ENCODE measurements around the gene TSPAN33. TPM values are rescaled to one million over a fixed set of nuclear protein-coding genes. Genes with fewer than 3 reads are reported as not detected.

Gene TSPAN33
- total and polyA plus RNA-seq, 9 of the 15 experiments (the other 6 are each of a cell fraction or from before 2014, with no cell fraction given) = 0.03 to 1.5 (median 0.23) TPM; not detected in 2

DNA sequence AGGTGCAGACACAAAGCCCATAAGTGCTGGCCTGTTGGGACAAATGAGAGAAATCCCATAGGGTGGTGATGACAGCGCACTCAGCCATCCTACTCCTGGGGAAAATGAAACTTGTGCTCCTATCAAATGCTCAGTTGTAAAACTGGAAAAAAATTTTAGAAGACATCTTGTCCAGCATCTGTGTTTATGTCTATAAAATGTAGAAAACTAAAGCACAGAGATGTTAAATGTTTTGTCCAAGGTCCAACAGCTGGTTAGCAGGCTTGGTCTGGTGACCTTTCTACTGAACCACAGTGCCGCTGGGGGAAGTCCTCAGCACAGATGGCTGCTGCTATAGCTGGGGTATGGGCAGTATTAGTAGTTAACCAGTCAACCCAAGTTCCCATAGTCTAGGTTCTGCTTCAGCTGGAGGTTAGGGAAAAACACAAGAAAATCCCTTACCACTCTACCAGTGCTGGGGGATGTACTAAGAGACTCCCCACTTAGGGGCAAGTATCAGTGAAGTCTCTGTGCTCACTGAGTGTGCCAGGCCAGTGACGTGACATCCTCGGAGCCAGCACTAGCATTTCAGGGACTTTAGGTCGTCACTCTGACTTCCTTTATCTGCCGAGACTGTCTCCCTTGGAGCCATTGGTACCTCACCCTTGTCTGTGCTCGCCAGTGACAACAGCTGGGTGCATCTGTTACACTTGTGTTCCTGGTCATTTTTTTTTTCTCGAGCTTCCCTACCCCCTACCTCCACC lies 1.9 kb downstream of the TSPAN33 start:
- Histone ChIP-seq H3K4me3 (no peak overlapping the region), H3K9ac (ENCODE audit: insufficient read depth in 1 of 2, low read depth in 2 of 2, low read length in 2 of 2) (no peak overlapping the region), H3K4me1 (replicated peaks in 1 of 2; ENCODE audit: control insufficient read depth in 2 of 2, insufficient read depth in 2 of 2, low read length in 2 of 2) (peaks cover 17 to 21% of the 10 kb centered on the region in 2 experiments; a peak in 4 of 5 replicates), H3K27me3 (ENCODE audit: control insufficient read depth in 2 of 2, insufficient read depth in 2 of 2, low read length in 2 of 2) (peaks cover 57 to 69% of the 10 kb centered on the region in 2 experiments), H2AFZ (ENCODE audit: low read depth, low read length) (no peak overlapping the region), H4K20me1 (replicated peaks; ENCODE audit: control insufficient read depth, insufficient read depth, low read length) (no peaks in the 10 kb centered on the region; the same call in 1 of the 2 replicates), H3K4me2 (ENCODE audit: insufficient read depth, low read length) (no peak overlapping the region), H3K9me1 (ENCODE audit: control insufficient read depth, insufficient read depth, low read length) (no peaks in the 10 kb centered on the region), H3K79me2 (ENCODE audit: control insufficient read depth, insufficient read depth, low read length) (no peaks in the 10 kb centered on the region), H3K9me3 (replicated peaks; ENCODE audit: control insufficient read depth, insufficient read depth, low read depth, low read length) (no peaks in the 10 kb centered on the region), H3K36me3 (ENCODE audit: control insufficient read depth, insufficient read depth, low read length) (no peaks in the 10 kb centered on the region), H3K27ac (ENCODE audit: extremely low read depth, low read depth, low read length) (no peak overlapping the region)
- WGBS (ENCODE audit: insufficient coverage, low coverage, missing lambda C conversion rate) = under 1% methylated on average over 8 of the region's 8 CpGs
- CTCF ChIA-PET (ENCODE audit: low intra/inter-chr PET ratio) = no interaction called here
- intact Hi-C loops (cut with micrococcal nuclease) (no loop called here), in situ Hi-C loops (cut with MboI) (no loop called here)
- TF ChIP-seq, protein P1, sequence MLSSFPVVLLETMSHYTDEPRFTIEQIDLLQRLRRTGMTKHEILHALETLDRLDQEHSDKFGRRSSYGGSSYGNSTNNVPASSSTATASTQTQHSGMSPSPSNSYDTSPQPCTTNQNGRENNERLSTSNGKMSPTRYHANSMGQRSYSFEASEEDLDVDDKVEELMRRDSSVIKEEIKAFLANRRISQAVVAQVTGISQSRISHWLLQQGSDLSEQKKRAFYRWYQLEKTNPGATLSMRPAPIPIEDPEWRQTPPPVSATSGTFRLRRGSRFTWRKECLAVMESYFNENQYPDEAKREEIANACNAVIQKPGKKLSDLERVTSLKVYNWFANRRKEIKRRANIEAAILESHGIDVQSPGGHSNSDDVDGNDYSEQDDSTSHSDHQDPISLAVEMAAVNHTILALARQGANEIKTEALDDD (IDR thresholded peaks at IDR 0.05) = 0 out of 2 replicates have a peak, but pooled peaks have one; percentile 33
- no peak for TF ChIP-seq ETS2 (tag; IDR thresholded peaks at IDR 0.05; ENCODE audit: borderline replicate concordance, poor library complexity, severe bottlenecking)
- no peak for DNase-seq (ENCODE audit: extremely low read depth in 1 of 4, low spot score in 3 of 4)
- no peak for ATAC-seq
- FAIRE-seq = no peak
- no TSS peak for BruUV-seq (replicated peaks)
- POLR2A ChIA-PET = interaction anchor here (0.7 to 1.6 kb wide), 3 partner anchors 9 to 811 kb away, joined by 3 to 4 read pairs (median 3); no protein-coding TSS in a partner anchor

DNA sequence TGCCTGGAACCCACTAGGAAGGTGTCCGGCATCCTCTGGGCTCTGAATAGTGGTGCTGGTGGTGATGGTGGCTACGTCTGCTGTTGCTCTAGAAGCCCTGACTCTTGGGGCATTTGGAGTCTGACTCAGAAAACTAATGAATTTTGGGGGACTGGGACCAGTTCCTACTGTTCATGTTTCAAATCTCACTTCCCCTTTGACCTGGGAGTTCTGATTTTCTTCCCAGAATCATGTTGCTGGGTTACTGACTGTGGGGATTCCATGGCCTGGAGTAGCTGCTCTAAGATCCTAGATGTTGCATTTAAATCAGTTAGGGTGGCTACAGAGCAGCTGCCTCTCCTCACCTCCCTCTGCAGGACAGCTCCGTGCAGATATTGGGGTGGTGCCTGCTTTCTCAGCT lies 3.2 kb downstream of the TSPAN33 start:
- FAIRE-seq (no peak), DNase-seq (ENCODE audit: extremely low read depth in 1 of 4, low spot score in 3 of 4) (no peak), ATAC-seq (no peak)
- H3K4me1 ChIP-seq (replicated peaks in 1 of 2; ENCODE audit: control insufficient read depth in 2 of 2, insufficient read depth in 2 of 2, low read length in 2 of 2) = peaks cover 17 to 21% of the 10 kb centered on the region in 2 experiments; a peak in 4 of 5 replicates
- BruUV-seq (replicated peaks) = no TSS peak
- no peaks in the 10 kb centered on the region for H3K36me3 ChIP-seq (ENCODE audit: control insufficient read depth, insufficient read depth, low read length)
- no peak overlapping the region for H3K27ac ChIP-seq (ENCODE audit: extremely low read depth, low read depth, low read length)
- no peak overlapping the region for H3K9ac ChIP-seq (ENCODE audit: insufficient read depth in 1 of 2, low read depth in 2 of 2, low read length in 2 of 2)
- no peak overlapping the region for H3K4me3 ChIP-seq
- H3K27me3 ChIP-seq (ENCODE audit: control insufficient read depth in 2 of 2, insufficient read depth in 2 of 2, low read length in 2 of 2) = peaks cover 56 to 70% of the 10 kb centered on the region in 2 experiments
- no peaks in the 10 kb centered on the region for H3K9me3 ChIP-seq (replicated peaks; ENCODE audit: control insufficient read depth, insufficient read depth, low read depth, low read length)
- CTCF ChIA-PET (ENCODE audit: low intra/inter-chr PET ratio) = no interaction called here
- in situ Hi-C loops (cut with MboI) = no loop called here
- POLR2A ChIA-PET = no interaction called here
- H3K4me2 ChIP-seq (ENCODE audit: insufficient read depth, low read length) = no peak overlapping the region
- H2AFZ ChIP-seq (ENCODE audit: low read depth, low read length) = no peak overlapping the region
- no peaks in the 10 kb centered on the region for H3K79me2 ChIP-seq (ENCODE audit: control insufficient read depth, insufficient read depth, low read length)
- H4K20me1 ChIP-seq (replicated peaks; ENCODE audit: control insufficient read depth, insufficient read depth, low read length) = no peaks in the 10 kb centered on the region; the same call in 1 of the 2 replicates
- H3K9me1 ChIP-seq (ENCODE audit: control insufficient read depth, insufficient read depth, low read length) = no peaks in the 10 kb centered on the region
- intact Hi-C loops (cut with micrococcal nuclease) = no loop called here
- WGBS (ENCODE audit: insufficient coverage, low coverage, missing lambda C conversion rate) = 2% methylated on average over 3 of the region's 3 CpGs
- TF ChIP-seq KAT2B (IDR thresholded peaks at IDR 0.05; ENCODE audit: low read depth, low read length) (no peak), FOXK1 (CRISPR knock-in tag; IDR thresholded peaks at IDR 0.05; ENCODE audit: borderline replicate concordance) (no peak), TEAD4 (IDR thresholded peaks at IDR 0.05; ENCODE audit: low read length) (no peak), TEAD4 (CRISPR knock-in tag; IDR thresholded peaks at IDR 0.05; ENCODE audit: borderline replicate concordance) (no peak)
- TF ChIP-seq, protein P2, sequence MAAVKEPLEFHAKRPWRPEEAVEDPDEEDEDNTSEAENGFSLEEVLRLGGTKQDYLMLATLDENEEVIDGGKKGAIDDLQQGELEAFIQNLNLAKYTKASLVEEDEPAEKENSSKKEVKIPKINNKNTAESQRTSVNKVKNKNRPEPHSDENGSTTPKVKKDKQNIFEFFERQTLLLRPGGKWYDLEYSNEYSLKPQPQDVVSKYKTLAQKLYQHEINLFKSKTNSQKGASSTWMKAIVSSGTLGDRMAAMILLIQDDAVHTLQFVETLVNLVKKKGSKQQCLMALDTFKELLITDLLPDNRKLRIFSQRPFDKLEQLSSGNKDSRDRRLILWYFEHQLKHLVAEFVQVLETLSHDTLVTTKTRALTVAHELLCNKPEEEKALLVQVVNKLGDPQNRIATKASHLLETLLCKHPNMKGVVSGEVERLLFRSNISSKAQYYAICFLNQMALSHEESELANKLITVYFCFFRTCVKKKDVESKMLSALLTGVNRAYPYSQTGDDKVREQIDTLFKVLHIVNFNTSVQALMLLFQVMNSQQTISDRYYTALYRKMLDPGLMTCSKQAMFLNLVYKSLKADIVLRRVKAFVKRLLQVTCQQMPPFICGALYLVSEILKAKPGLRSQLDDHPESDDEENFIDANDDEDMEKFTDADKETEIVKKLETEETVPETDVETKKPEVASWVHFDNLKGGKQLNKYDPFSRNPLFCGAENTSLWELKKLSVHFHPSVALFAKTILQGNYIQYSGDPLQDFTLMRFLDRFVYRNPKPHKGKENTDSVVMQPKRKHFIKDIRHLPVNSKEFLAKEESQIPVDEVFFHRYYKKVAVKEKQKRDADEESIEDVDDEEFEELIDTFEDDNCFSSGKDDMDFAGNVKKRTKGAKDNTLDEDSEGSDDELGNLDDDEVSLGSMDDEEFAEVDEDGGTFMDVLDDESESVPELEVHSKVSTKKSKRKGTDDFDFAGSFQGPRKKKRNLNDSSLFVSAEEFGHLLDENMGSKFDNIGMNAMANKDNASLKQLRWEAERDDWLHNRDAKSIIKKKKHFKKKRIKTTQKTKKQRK (IDR thresholded peaks at IDR 0.05; ENCODE audit: borderline replicate concordance, low read depth, low read length) = no peak

Measured in K562 (cell line).